ENCODE results near the gene GIMAP8.
"Not testable (repeated sequence)": the region's sequence is repeated elsewhere in the genome, so short reads cannot be mapped to it uniquely, and the experiment has no call there.

GIMAP8 gene

DNA sequence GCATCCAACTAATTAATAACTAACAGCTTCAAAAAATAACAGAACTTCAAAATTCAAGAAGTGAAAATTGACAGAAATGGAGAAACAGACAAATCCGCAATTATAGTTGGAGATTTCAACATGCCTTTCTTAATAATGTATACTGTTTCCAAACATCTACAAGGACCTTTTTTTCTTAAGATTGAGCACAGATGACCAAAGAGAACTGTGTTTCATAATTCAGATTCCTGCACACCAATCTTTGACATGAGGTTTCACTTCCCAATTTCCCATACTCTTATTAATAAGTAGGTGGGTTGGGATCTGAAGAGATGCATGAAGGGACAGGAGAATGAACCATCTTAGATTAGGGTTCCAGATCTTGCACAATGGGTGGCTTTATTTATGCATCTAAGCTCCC is 39.4 kb downstream of the GIMAP8 start:
- TF ChIP-seq, protein P1, sequence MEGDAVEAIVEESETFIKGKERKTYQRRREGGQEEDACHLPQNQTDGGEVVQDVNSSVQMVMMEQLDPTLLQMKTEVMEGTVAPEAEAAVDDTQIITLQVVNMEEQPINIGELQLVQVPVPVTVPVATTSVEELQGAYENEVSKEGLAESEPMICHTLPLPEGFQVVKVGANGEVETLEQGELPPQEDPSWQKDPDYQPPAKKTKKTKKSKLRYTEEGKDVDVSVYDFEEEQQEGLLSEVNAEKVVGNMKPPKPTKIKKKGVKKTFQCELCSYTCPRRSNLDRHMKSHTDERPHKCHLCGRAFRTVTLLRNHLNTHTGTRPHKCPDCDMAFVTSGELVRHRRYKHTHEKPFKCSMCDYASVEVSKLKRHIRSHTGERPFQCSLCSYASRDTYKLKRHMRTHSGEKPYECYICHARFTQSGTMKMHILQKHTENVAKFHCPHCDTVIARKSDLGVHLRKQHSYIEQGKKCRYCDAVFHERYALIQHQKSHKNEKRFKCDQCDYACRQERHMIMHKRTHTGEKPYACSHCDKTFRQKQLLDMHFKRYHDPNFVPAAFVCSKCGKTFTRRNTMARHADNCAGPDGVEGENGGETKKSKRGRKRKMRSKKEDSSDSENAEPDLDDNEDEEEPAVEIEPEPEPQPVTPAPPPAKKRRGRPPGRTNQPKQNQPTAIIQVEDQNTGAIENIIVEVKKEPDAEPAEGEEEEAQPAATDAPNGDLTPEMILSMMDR (conservative IDR thresholded peaks at IDR 0.05; ENCODE audit: control insufficient read depth, insufficient read depth, low read depth, low read length): no peak
- DNase-seq (ENCODE audit: low read depth): no peak
- no peak overlapping the region for H3K4me3 ChIP-seq (ENCODE audit: control insufficient read depth, low read depth, low read length)

GRCh38 chr7:150493442-150493841 is 43.0 kb downstream of the GIMAP8 start:
- not testable (repeated sequence) for DNase-seq (ENCODE audit: low read depth); H3K4me3 ChIP-seq (ENCODE audit: control insufficient read depth, low read depth, low read length)

- no peak for DNase-seq (ENCODE audit: low read depth)
- TF ChIP-seq, protein P1 (conservative IDR thresholded peaks at IDR 0.05; ENCODE audit: control insufficient read depth, insufficient read depth, low read depth, low read length): no peak
- H3K4me3 ChIP-seq (ENCODE audit: control insufficient read depth, low read depth, low read length): no peak overlapping the region
Observed at GRCh38 chr7:150502519-150502918, 52.1 kb downstream of the GIMAP8 start.

GRCh38 chr7:150503155-150503554 is 52.7 kb downstream of the GIMAP8 start:
- TF ChIP-seq, protein P1 (conservative IDR thresholded peaks at IDR 0.05; ENCODE audit: control insufficient read depth, insufficient read depth, low read depth, low read length): no peak
- DNase-seq (ENCODE audit: low read depth): no peak
- H3K4me3 ChIP-seq (ENCODE audit: control insufficient read depth, low read depth, low read length): no peak overlapping the region

DNA sequence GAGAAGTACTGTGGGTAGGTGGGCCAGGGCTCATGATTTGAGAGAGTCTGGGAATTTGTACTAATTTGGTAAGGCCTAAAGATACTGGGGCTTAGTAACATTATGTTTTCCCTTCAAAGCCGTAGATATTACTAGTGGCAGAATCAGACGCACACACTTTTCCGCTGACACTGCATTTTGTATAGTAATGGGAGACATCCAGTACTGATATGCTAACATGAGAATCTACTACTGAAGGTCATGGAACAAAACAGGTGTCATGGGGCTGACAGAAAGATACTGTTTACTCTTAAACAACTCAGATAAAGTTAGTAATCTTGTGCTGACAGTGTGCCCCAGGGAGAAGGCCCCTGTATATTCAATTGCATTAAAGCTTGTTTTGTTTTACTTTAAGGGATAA is 53.2 kb downstream of the GIMAP8 start:
- TF ChIP-seq, protein P1 (conservative IDR thresholded peaks at IDR 0.05; ENCODE audit: control insufficient read depth, insufficient read depth, low read depth, low read length): no peak
- H3K4me3 ChIP-seq (ENCODE audit: control insufficient read depth, low read depth, low read length): no peak overlapping the region
- no peak for DNase-seq (ENCODE audit: low read depth)

- TF ChIP-seq, protein P1 (conservative IDR thresholded peaks at IDR 0.05; ENCODE audit: control insufficient read depth, insufficient read depth, low read depth, low read length): no peak
- no peak for DNase-seq (ENCODE audit: low read depth)
- H3K4me3 ChIP-seq (ENCODE audit: control insufficient read depth, low read depth, low read length): no peak overlapping the region
Observed at GRCh38 chr7:150507947-150508602, 57.6 kb downstream of the GIMAP8 start.

- DNase-seq (ENCODE audit: low read depth): no peak
- TF ChIP-seq, protein P1 (conservative IDR thresholded peaks at IDR 0.05; ENCODE audit: control insufficient read depth, insufficient read depth, low read depth, low read length): no peak
- no peak overlapping the region for H3K4me3 ChIP-seq (ENCODE audit: control insufficient read depth, low read depth, low read length)
Observed at GRCh38 chr7:150511048-150511447, 60.6 kb downstream of the GIMAP8 start.
